ENCODE data around the gene LSM7. TPM values are rescaled to one million over a fixed set of nuclear protein-coding genes. Genes with fewer than 3 reads are reported as not detected.

Gene LSM7
- total RNA-seq, 1 experiment from 2014 or later = 282 TPM

GRCh38 chr19:2345076-2345475 is 16.7 kb upstream of the LSM7 start:
- Histone ChIP-seq H3K4me3 (ENCODE audit: low read length) (no peak overlapping the region), H3K9me2 (replicated peaks; ENCODE audit: low read length) (no peaks in the 10 kb centered on the region), H3K4me2 (ENCODE audit: low read length) (no peak overlapping the region), H3K4me1 (ENCODE audit: insufficient read depth, low read length) (no peaks in the 10 kb centered on the region), H3K27me3 (ENCODE audit: low read length) (no peaks in the 10 kb centered on the region), H3K36me3 (ENCODE audit: low read depth, low read length) (no peaks in the 10 kb centered on the region), H3K79me2 (ENCODE audit: low read length) (no peaks in the 10 kb centered on the region), H2AFZ (ENCODE audit: low read length) (no peak overlapping the region), H3K9me3 (ENCODE audit: low read length) (no peaks in the 10 kb centered on the region), H3K9ac (ENCODE audit: low read length) (no peak overlapping the region), H3K27ac (ENCODE audit: low read length) (no peak overlapping the region), H3F3A (ENCODE audit: low read length, unreplicated experiment) (no peaks in the 10 kb centered on the region), H4K20me1 (ENCODE audit: low read length) (no peaks in the 10 kb centered on the region)
- CTCF ChIA-PET = no interaction called here
- BruUV-seq (replicated peaks) = no TSS peak
- intact Hi-C loops (cut with micrococcal nuclease) = no loop called here
- POLR2A ChIA-PET (ENCODE audit: unreplicated experiment) = no interaction called here
- no peak for ATAC-seq
- DNase-seq = no peak
- TF ChIP-seq, protein P1, sequence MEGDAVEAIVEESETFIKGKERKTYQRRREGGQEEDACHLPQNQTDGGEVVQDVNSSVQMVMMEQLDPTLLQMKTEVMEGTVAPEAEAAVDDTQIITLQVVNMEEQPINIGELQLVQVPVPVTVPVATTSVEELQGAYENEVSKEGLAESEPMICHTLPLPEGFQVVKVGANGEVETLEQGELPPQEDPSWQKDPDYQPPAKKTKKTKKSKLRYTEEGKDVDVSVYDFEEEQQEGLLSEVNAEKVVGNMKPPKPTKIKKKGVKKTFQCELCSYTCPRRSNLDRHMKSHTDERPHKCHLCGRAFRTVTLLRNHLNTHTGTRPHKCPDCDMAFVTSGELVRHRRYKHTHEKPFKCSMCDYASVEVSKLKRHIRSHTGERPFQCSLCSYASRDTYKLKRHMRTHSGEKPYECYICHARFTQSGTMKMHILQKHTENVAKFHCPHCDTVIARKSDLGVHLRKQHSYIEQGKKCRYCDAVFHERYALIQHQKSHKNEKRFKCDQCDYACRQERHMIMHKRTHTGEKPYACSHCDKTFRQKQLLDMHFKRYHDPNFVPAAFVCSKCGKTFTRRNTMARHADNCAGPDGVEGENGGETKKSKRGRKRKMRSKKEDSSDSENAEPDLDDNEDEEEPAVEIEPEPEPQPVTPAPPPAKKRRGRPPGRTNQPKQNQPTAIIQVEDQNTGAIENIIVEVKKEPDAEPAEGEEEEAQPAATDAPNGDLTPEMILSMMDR (conservative IDR thresholded peaks at IDR 0.05; ENCODE audit: low read depth, low read length) = no peak
- TF ChIP-seq EZH2phosphoT487 (IDR thresholded peaks at IDR 0.05; ENCODE audit: borderline replicate concordance, low read length) (no peak), EZH2 (IDR thresholded peaks at IDR 0.05; ENCODE audit: low read length, unreplicated experiment) (no peak)

GRCh38 chr19:2344381-2344870 is 16.0 kb upstream of the LSM7 start:
- Histone ChIP-seq H4K20me1 (ENCODE audit: low read length) (no peaks in the 10 kb centered on the region), H3K4me2 (ENCODE audit: low read length) (no peak overlapping the region), H2AFZ (ENCODE audit: low read length) (no peak overlapping the region), H3K9ac (ENCODE audit: low read length) (no peak overlapping the region), H3K27me3 (ENCODE audit: low read length) (no peaks in the 10 kb centered on the region), H3K9me3 (ENCODE audit: low read length) (no peaks in the 10 kb centered on the region), H3K79me2 (ENCODE audit: low read length) (no peaks in the 10 kb centered on the region), H3K27ac (ENCODE audit: low read length) (no peak overlapping the region), H3K4me1 (ENCODE audit: insufficient read depth, low read length) (no peaks in the 10 kb centered on the region), H3K4me3 (ENCODE audit: low read length) (no peak overlapping the region), H3F3A (ENCODE audit: low read length, unreplicated experiment) (no peaks in the 10 kb centered on the region), H3K9me2 (replicated peaks; ENCODE audit: low read length) (no peaks in the 10 kb centered on the region), H3K36me3 (ENCODE audit: low read depth, low read length) (no peaks in the 10 kb centered on the region)
- TF ChIP-seq, protein P1 (conservative IDR thresholded peaks at IDR 0.05; ENCODE audit: low read depth, low read length) = no peak
- no peak for TF ChIP-seq EZH2 (IDR thresholded peaks at IDR 0.05; ENCODE audit: low read length, unreplicated experiment)
- TF ChIP-seq EZH2phosphoT487 (IDR thresholded peaks at IDR 0.05; ENCODE audit: borderline replicate concordance, low read length) = no peak
- intact Hi-C loops (cut with micrococcal nuclease) = no loop called here
- DNase-seq = no peak
- ChIA-PET CTCF (no interaction called here), POLR2A (ENCODE audit: unreplicated experiment) (no interaction called here)
- no TSS peak for BruUV-seq (replicated peaks)
- ATAC-seq = no peak

DNA sequence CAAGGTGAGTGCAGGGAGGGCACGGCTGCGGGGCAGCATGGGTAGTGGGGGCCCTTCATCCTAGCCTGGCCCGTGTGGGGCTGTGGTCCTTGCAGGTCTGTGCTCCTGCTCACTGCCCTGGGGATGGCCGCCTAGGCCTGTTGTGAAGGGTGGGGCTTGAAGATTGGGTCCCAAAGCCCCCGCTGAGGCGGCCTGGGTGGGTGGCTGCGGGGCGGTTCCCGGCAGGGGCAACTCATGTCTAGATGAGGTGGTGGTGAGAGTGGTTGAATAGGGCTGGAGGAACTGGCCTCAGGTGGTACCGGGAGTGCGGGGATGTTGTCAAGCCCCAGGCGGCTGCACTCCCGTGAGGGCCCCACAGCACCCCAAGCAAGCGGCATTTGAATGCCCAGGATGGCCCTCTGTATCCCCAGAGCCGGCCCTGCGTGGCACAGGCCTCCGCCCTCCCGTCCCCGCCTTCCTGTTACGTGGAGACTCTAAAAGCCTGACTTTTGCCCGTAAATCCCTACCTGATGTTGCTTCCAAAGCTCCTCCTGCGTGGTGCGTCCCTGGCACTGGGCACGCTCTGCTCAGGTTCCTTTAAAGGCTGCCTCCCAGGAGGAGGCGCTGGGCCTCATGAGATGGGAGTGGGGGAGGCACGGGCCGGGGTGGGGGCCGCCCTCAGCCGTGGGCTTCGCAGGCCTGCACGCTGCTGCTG is 15.1 kb upstream of the LSM7 start:
- Histone ChIP-seq H3K36me3 (ENCODE audit: low read depth, low read length) (no peaks in the 10 kb centered on the region), H3K9me3 (ENCODE audit: low read length) (no peaks in the 10 kb centered on the region), H3K4me2 (ENCODE audit: low read length) (no peak overlapping the region), H2AFZ (ENCODE audit: low read length) (no peak overlapping the region), H3K9me2 (replicated peaks; ENCODE audit: low read length) (no peaks in the 10 kb centered on the region), H3K4me1 (ENCODE audit: insufficient read depth, low read length) (no peaks in the 10 kb centered on the region), H3K4me3 (ENCODE audit: low read length) (no peak overlapping the region), H4K20me1 (ENCODE audit: low read length) (no peaks in the 10 kb centered on the region), H3K9ac (ENCODE audit: low read length) (no peak overlapping the region), H3K27ac (ENCODE audit: low read length) (no peak overlapping the region), H3K27me3 (ENCODE audit: low read length) (no peaks in the 10 kb centered on the region), H3K79me2 (ENCODE audit: low read length) (no peaks in the 10 kb centered on the region), H3F3A (ENCODE audit: low read length, unreplicated experiment) (no peaks in the 10 kb centered on the region)
- TF ChIP-seq EZH2 (IDR thresholded peaks at IDR 0.05; ENCODE audit: low read length, unreplicated experiment) (no peak), EZH2phosphoT487 (IDR thresholded peaks at IDR 0.05; ENCODE audit: borderline replicate concordance, low read length) (no peak)
- TF ChIP-seq, protein P1 (conservative IDR thresholded peaks at IDR 0.05; ENCODE audit: low read depth, low read length) = no peak
- POLR2A ChIA-PET (ENCODE audit: unreplicated experiment) = no interaction called here
- ATAC-seq = no peak
- intact Hi-C loops (cut with micrococcal nuclease) = no loop called here
- BruUV-seq (replicated peaks) = no TSS peak
- DNase-seq = no peak
- CTCF ChIA-PET = no interaction called here

All from PC-3 (cell line).